HG02943 (cell line): ENCODE results near the gene COG1.
A peak's percentile ranks its signal among the peaks of the same experiment; 100 is the strongest.

Experiments
- ATAC-seq: cut with Tn5 transposase; IDR thresholded peaks from one replicate; pipeline ENCODE4 v1.9.1; 2021; ENCODE audit warnings: mild to moderate bottlenecking, low read depth, moderate library complexity; ENCODE audit not compliant: unreplicated experiment

The COG1 gene

GRCh38 chr17:73166731-73167581, 25.9 kb upstream of the COG1 start:
- no peak for ATAC-seq

GRCh38 chr17:73168667-73169066, 24.2 kb upstream of the COG1 start:
- no peak for ATAC-seq

GRCh38 chr17:73170324-73170723, 22.5 kb upstream of the COG1 start:
- ATAC-seq: no peak

- ATAC-seq: no peak
Observed at GRCh38 chr17:73172252-73172651, 20.6 kb upstream of the COG1 start.

- no peak for ATAC-seq
Observed at GRCh38 chr17:73174126-73174525, 18.7 kb upstream of the COG1 start.

- no peak for ATAC-seq
Observed at GRCh38 chr17:73175962-73176565, 16.8 kb upstream of the COG1 start.

- ATAC-seq: no peak
Observed at GRCh38 chr17:73179387-73179786, 13.5 kb upstream of the COG1 start.

GRCh38 chr17:73179878-73180277, 13.0 kb upstream of the COG1 start:
- ATAC-seq: no peak

GRCh38 chr17:73182616-73183310, 10.1 kb upstream of the COG1 start:
- no peak for ATAC-seq

GRCh38 chr17:73184136-73184993, 8.5 kb upstream of the COG1 start:
- no peak for ATAC-seq

- no peak for ATAC-seq
Observed at GRCh38 chr17:73186283-73187050, 6.4 kb upstream of the COG1 start.

- ATAC-seq: no peak
Observed at GRCh38 chr17:73187203-73187769, 5.6 kb upstream of the COG1 start.

- ATAC-seq: no peak
Observed at GRCh38 chr17:73188011-73188410, 4.8 kb upstream of the COG1 start.

GRCh38 chr17:73189417-73190099, 3.3 kb upstream of the COG1 start:
- no peak for ATAC-seq

- ATAC-seq: no peak
Observed at GRCh38 chr17:73191443-73192205, 1.2 kb upstream of the COG1 start.

- peak; percentile 54 for ATAC-seq
Observed at GRCh38 chr17:73192206-73192893, 505 bp upstream of the COG1 start.

GRCh38 chr17:73194514-73195222, 1.8 kb downstream of the COG1 start:
- no peak for ATAC-seq
